ENCODE data around the gene ATP6V1B1. TPM values are rescaled to one million over a fixed set of nuclear protein-coding genes. Genes with fewer than 3 reads are reported as not detected.

ATP6V1B1 gene
- not detected for total RNA-seq

DNA sequence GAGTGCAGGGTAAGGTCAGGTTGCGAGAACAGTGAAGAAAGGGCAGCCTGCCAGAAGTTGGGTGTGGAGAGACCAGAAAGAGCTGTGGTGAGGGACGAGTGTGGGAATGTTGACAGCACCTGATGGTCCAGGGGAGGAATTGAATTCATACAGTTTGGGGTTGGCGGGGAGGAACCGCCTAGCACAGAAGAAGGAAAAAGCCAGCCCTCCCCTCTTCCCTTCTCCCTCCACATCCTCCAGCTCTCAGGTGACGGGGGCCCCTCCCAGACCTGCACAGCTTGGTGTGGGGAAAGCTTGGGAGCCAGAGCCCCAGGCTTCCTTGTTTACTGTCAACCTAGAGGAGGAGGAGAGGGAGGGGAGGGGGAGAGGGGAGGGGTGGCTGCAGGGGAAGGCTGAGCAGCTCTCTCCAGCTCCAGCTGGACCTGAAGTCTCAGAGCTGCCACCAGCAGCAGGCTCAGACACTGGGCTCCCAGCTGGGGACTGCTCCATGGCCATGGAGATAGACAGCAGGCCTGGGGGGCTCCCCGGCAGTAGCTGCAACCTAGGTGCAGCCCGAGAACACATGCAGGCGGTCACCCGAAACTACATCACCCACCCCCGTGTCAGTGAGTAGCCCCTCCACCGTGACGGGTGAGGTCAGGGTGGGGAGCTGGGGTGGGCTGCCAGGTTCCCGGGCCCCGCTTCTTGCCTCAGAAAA is at the start of gene ATP6V1B1:
ATP6V1B1 (plus strand) TSS at position 433 of the 697 bp plus-strand sequence; CDS start at position 488, 55 bp downstream.
- ATAC-seq (replicated peaks in 1 of 2), result no peak
- Mint-ChIP-seq H3K4me3 (no peak within 1 kb of the TSS), H3K27ac (no peak within 1 kb of the TSS), H3K4me1 (ENCODE audit: low read depth) (peaks cover 3% of the 10 kb centered on the region), H3K27me3 (ENCODE audit: low read depth) (peaks cover 20% of the 10 kb centered on the region), H3K36me3 (ENCODE audit: insufficient read depth in 2 of 2) (no peaks in the 10 kb centered on the region), H3K9me3 (no peaks in the 10 kb centered on the region)
- no peak for DNase-seq

DNA sequence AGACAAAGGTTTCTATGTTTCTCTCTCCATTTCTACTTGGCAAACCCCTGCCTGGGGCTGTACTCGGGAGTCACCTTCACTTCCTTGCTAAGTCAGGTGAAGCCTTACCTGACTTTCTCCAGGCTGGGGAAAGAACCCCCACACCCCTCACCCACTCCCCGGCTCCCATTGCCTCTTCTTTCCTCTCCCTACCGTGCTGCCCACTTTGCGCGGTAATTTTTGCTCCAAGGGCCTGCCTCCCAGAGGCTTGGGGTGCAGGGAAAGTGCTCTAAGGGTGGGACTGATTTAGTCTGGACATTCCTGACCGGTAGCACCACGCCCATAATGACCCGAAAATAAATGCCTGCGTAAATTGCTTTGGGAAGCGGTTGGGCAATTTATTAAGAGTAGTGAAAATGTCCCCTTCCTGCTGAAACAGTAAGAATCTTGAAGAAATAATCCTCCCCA is 49.1 kb upstream of the ATP6V1B1 start:
- peaks cover 0 to 4% of the 10 kb centered on the region in 2 donors for H3K36me3 Mint-ChIP-seq (ENCODE audit: insufficient read depth in 2 of 2)
- ATAC-seq (replicated peaks in 1 of 2) (no peak), DNase-seq (no peak)
- H3K4me3 Mint-ChIP-seq, result peak overlapping the region; percentile 54 to 87
- H3K27me3 Mint-ChIP-seq (ENCODE audit: low read depth), result peaks cover 92% of the 10 kb centered on the region
- no peak overlapping the region for H3K27ac Mint-ChIP-seq
- no peaks in the 10 kb centered on the region for H3K9me3 Mint-ChIP-seq
- H3K4me1 Mint-ChIP-seq (ENCODE audit: low read depth), result peaks cover 31% of the 10 kb centered on the region

DNA sequence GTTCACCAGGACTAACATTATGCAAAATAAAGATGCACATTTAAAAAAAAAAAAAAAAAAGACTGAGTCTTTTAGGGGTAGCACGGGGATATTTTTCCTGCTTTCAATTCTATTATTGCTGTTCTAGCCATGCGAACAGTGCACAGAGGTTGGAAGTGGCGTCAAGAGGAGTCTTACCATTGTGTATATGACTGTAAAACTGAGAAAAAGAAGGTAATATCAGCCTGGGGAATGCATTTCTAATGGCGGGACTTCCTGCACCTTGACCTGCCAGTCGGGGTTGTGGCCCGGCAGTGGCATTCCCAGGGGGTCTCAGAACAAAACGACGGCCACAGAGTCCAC is 48.5 kb upstream of the ATP6V1B1 start:
- H3K9me3 Mint-ChIP-seq, result no peaks in the 10 kb centered on the region
- peaks cover 0 to 4% of the 10 kb centered on the region in 2 donors for H3K36me3 Mint-ChIP-seq (ENCODE audit: insufficient read depth in 2 of 2)
- peak overlapping the region; percentile 54 to 87 for H3K4me3 Mint-ChIP-seq
- DNase-seq (no peak), ATAC-seq (replicated peaks in 1 of 2) (peak in 1 of 2 donors; percentile 21)
- peak overlapping the region; percentile 61 for H3K27ac Mint-ChIP-seq
- H3K27me3 Mint-ChIP-seq (ENCODE audit: low read depth), result peaks cover 92% of the 10 kb centered on the region
- H3K4me1 Mint-ChIP-seq (ENCODE audit: low read depth), result peaks cover 31% of the 10 kb centered on the region

DNA sequence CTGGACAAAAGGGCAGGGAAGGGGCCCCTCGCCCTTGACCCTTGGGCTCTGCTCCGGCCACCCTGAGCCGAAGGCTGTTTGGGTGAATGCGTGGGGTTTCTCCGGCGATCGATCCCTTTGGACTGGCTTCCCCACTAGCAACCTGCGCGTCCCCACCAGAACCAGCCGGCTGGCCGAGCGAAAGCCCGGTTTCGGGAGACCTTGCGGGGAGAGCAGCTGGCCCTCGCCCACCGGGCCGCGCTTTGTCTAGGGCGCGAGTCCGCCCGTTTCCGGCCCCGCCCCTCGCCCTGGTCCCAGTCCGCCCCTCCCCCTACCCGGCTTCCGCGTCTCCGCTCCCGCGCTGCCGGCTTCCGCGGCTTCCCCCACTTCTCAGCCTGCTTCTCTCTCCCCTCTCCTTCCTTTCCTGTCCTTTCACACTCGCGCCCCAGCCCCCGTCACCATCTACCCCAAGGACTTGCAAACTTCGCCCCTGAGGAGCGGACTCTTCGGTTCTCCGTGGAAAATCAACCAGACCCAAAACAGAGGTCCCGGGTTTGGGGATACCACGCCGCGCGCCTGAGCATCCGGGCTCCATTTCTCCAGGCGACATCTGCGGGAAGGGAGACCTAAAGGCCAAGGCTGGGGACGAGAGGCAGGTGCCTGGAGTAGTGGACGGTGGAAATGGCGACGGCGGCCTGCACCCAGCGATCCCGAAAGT is 48.0 kb upstream of the ATP6V1B1 start:
- H3K36me3 Mint-ChIP-seq (ENCODE audit: insufficient read depth in 2 of 2), result peaks cover 0 to 4% of the 10 kb centered on the region in 2 donors
- H3K9me3 Mint-ChIP-seq, result no peaks in the 10 kb centered on the region
- H3K4me1 Mint-ChIP-seq (ENCODE audit: low read depth), result peaks cover 31% of the 10 kb centered on the region
- DNase-seq (peak; percentile 67 to 70), ATAC-seq (replicated peaks in 1 of 2) (peak; percentile 73 to 76)
- H3K27me3 Mint-ChIP-seq (ENCODE audit: low read depth), result peaks cover 92% of the 10 kb centered on the region
- H3K4me3 Mint-ChIP-seq, result peak overlapping the region; percentile 54 to 87
- no peak overlapping the region for H3K27ac Mint-ChIP-seq

DNA sequence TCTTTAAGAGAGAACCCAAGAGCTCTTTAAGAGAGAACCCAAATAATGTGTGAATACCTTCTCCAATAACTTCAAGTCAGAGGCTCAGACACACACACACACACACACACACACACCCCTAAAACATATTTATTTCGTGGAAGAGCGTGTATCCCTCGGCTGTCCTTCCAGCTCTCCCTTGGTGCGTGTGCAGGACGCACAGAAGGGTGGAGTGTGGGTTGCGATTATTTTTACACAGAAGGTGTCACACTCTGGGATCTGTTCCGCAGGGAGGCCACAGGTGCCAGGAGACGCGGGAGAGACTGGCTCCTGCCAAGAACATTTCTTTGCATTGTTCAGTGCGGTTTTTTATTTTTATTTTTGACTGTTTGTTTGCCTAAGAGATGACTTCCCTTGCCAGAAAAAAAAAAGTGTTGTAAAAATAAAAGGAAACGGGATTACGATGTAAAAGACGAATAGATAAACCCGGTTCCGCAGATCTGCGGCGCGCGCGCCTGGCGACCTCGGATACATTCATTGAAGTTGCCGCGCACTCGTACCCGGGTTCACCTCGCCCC is 47.3 kb upstream of the ATP6V1B1 start:
- peak; percentile 17 for ATAC-seq (replicated peaks in 1 of 2)
- H3K4me3 Mint-ChIP-seq, result peak overlapping the region; percentile 54 to 87
- H3K27me3 Mint-ChIP-seq (ENCODE audit: low read depth), result peaks cover 92% of the 10 kb centered on the region
- peaks cover 0 to 4% of the 10 kb centered on the region in 2 donors for H3K36me3 Mint-ChIP-seq (ENCODE audit: insufficient read depth in 2 of 2)
- no peaks in the 10 kb centered on the region for H3K9me3 Mint-ChIP-seq
- DNase-seq, result no peak
- peak overlapping the region; percentile 32 for H3K27ac Mint-ChIP-seq
- peaks cover 31% of the 10 kb centered on the region for H3K4me1 Mint-ChIP-seq (ENCODE audit: low read depth)

DNA sequence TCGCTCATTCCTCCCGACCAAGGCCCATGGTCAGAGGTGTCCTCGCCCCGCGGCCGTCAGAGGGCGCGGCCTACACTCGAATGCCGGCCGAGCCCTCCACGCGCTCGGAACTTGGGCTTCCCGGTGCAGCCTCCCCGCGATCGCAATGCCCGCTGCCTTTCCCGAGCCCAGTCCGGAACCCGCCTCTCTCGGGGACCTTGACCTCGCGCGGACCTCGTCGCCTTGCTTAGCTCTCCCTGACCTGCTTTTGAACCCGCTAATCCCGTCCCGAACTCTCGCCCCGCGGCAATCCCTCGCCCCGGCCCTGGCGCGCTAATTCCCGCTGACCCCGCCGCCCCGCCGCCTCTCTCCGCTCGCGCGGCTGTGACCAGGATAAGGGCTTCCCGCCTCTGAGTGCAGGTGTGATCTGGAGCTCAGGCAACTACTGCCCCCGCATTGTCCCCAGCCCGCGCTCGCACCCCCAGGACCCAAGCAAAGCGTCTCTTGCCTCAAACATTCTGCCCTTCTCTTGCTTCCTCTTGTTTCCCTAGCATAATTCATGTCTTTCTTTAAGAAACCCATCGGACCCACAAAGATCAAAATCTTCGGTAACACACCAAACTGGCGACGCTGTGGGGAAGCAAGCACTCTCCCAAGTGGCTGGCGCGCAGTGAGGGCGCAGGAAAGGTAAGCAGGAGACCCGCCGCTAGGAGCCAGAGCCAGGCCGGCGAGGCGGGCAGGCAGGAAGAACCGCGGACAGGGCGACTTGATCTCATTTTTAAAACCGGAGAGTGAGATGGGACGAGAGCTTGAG is 46.6 kb upstream of the ATP6V1B1 start:
- H3K27ac Mint-ChIP-seq, result no peak overlapping the region

DNA sequence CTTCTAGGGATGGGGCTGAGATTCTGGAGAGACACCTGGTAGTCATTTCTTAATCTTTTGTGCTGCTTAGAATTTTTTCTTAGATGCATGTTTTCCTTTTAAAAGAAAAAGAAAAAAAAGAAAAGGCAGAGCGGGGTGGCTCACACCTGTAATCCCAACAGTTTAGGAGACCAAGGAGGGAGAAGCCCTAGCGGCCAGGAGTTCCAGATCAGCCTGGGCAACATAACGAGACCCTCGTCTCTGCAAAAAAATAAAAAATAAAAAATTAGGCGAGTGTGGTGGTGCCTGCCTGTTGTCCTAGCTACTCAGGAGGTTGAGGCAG is 46.0 kb upstream of the ATP6V1B1 start:
- Mint-ChIP-seq H3K27ac (no peak overlapping the region), H3K36me3 (ENCODE audit: insufficient read depth in 2 of 2) (peaks cover 0 to 4% of the 10 kb centered on the region in 2 donors), H3K4me3 (no peak overlapping the region), H3K27me3 (ENCODE audit: low read depth) (peaks cover 93% of the 10 kb centered on the region), H3K4me1 (ENCODE audit: low read depth) (peaks cover 31% of the 10 kb centered on the region), H3K9me3 (no peaks in the 10 kb centered on the region)
- DNase-seq (no peak), ATAC-seq (replicated peaks in 1 of 2) (no peak)

More for the DNA sequence above, 46.6 kb upstream of the ATP6V1B1 start:
- no peaks in the 10 kb centered on the region for H3K9me3 Mint-ChIP-seq
- H3K36me3 Mint-ChIP-seq (ENCODE audit: insufficient read depth in 2 of 2), result peaks cover 0 to 4% of the 10 kb centered on the region in 2 donors
- DNase-seq (no peak), ATAC-seq (replicated peaks in 1 of 2) (no peak)
- H3K4me1 Mint-ChIP-seq (ENCODE audit: low read depth), result peaks cover 31% of the 10 kb centered on the region
- peaks cover 92% of the 10 kb centered on the region for H3K27me3 Mint-ChIP-seq (ENCODE audit: low read depth)
- H3K4me3 Mint-ChIP-seq, result peak overlapping the region; percentile 54 to 87

DNA sequence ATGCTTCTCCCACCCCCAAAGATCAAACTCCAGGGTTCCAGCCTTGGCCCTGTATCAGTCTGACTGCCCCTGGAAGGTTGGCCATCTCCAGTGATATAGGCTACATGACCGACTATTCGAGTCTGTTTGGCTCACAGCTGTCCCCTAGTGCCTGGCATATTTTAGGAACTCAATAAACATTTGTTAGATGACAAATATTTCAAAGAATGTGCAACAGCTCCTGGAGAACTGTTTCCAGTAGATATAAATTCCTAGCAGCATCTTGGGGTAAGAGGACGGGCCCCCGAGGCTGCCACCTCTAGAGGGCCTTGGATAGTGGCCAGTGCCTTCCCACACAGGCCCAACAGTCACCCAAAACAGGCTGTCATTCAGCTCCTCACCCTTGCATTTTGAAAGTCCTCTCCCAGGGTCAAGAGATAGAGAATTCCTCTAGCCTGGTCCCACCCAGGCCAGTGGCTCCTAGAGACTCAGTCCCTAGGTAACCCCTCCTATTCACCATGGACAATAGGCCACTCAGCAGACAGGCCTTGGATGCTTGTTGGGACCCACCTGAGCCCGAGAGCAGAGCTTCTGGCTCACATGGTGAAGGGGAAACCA is 45.1 kb upstream of the ATP6V1B1 start:
- Mint-ChIP-seq H3K27me3 (ENCODE audit: low read depth) (peaks cover 93% of the 10 kb centered on the region), H3K4me1 (ENCODE audit: low read depth) (peaks cover 31% of the 10 kb centered on the region), H3K27ac (no peak overlapping the region), H3K4me3 (no peak overlapping the region), H3K36me3 (ENCODE audit: insufficient read depth in 2 of 2) (peaks cover 0 to 4% of the 10 kb centered on the region in 2 donors), H3K9me3 (no peaks in the 10 kb centered on the region)
- no peak for ATAC-seq (replicated peaks in 1 of 2)
- no peak for DNase-seq

DNA sequence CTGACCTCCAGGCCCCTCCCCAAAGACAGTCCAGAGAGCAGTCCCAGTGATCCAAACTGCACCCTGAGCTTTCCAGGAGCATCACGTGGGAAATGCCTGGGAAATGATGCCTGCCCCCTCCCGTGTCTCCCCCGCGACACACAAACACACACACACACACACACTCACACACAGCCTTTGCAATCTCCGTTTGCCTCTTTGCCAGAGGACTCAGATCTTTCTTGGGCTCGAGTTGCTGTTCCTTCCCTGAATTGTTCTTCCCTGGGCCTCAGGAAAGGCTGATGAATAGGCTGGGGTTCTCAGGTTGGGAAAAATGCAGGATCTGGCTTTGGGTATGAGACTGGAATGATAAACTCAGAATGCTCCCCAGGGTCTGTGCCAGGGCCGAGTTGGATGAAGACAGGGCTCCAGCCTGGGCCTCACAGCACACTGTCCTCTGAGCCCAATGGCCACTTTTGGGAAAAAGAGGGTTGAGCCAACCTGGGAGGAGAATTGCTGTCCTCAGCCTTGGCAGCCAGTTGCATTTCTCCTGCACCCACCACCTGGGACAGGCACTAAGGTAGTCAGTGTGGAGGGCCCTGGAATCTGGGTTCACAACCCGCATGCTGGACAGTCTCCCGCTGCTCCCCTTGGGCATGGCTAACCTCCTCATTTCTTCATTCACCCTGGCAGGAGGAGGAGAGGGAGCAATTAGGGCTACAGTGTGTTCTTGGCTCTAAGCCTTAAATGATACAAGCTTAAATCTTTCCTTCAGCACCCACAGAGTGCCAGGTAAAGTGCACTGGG is 43.9 kb upstream of the ATP6V1B1 start:
- Mint-ChIP-seq H3K27me3 (ENCODE audit: low read depth) (peaks cover 98% of the 10 kb centered on the region), H3K36me3 (ENCODE audit: insufficient read depth in 2 of 2) (peaks cover 0 to 4% of the 10 kb centered on the region in 2 donors), H3K9me3 (no peaks in the 10 kb centered on the region), H3K4me1 (ENCODE audit: low read depth) (peaks cover 28% of the 10 kb centered on the region), H3K27ac (no peak overlapping the region), H3K4me3 (no peak overlapping the region)
- DNase-seq, result no peak
- no peak for ATAC-seq (replicated peaks in 1 of 2)

DNA sequence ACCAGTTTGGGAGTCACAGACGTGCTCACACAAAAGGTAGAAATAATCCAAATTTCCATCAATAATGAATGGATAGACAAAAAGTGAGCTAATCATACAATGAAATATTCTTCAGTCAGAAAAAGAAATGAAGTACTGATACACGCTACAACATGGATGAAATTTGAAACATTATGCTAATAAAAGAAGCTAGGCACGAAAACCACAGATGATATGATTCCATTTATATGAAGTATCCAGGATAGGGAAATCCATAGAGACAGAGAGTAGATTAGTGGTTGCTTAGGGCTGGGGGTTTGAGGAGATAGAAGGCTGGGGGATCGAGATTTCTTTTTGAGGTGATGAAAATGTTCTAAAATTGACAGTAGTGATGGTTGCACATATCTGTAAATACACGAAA is 43.0 kb upstream of the ATP6V1B1 start:
- Mint-ChIP-seq H3K36me3 (ENCODE audit: insufficient read depth in 2 of 2) (peaks cover 0 to 3% of the 10 kb centered on the region in 2 donors), H3K4me3 (no peak overlapping the region), H3K4me1 (ENCODE audit: low read depth) (peaks cover 29% of the 10 kb centered on the region), H3K9me3 (no peaks in the 10 kb centered on the region), H3K27ac (no peak overlapping the region), H3K27me3 (ENCODE audit: low read depth) (peaks cover 98% of the 10 kb centered on the region)
- no peak for ATAC-seq (replicated peaks in 1 of 2)
- no peak for DNase-seq

DNA sequence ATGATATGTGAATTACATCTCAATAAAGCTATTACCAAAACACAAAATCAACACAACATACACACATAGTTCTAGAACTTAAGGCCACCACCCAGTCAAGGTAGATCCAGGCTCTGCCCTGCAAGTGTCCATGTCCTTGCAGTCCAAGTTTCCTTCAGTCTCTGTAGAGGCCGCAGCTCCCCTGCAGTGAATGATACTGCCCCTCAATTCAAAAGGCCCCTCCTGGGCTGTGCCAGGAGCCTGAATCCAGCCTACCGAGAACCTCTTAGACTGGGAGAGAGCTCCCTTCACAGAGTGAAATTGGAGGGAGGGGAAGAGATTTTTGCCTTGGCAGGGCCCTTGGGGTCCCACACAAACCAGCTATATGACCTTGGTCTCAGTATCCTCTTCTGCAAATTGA is 42.5 kb upstream of the ATP6V1B1 start:
- ATAC-seq (replicated peaks in 1 of 2) (no peak), DNase-seq (no peak)
- Mint-ChIP-seq H3K36me3 (ENCODE audit: insufficient read depth in 2 of 2) (peaks cover 0 to 2% of the 10 kb centered on the region in 2 donors), H3K27ac (no peak overlapping the region), H3K27me3 (ENCODE audit: low read depth) (peaks cover 98% of the 10 kb centered on the region), H3K9me3 (no peaks in the 10 kb centered on the region), H3K4me3 (no peak overlapping the region), H3K4me1 (ENCODE audit: low read depth) (peaks cover 28% of the 10 kb centered on the region)

DNA sequence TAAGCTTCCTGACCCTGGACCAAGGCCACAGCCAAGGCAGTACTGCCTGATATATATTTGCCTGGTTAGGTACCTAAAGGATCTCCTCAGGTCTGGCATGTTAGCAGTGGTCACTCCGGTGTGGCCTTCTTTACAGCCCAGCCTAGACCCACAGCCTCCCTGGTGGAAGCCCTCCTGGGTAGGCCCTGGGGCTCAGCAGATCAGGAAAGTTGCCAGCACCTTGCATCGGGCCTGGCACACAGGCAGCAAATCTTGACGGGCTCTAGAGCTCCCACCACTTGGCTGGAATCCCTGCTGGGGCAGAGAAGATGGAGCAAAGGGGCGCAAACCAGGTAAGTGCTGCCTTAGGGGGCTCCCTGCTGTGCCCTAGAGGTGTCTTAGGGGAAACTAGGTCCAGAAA is 40.9 kb upstream of the ATP6V1B1 start:
- no peaks in the 10 kb centered on the region for H3K9me3 Mint-ChIP-seq
- peaks cover 28% of the 10 kb centered on the region for H3K4me1 Mint-ChIP-seq (ENCODE audit: low read depth)
- DNase-seq (no peak), ATAC-seq (replicated peaks in 1 of 2) (no peak)
- no peak overlapping the region for H3K4me3 Mint-ChIP-seq
- H3K27me3 Mint-ChIP-seq (ENCODE audit: low read depth), result peaks cover 98% of the 10 kb centered on the region
- H3K36me3 Mint-ChIP-seq (ENCODE audit: insufficient read depth in 2 of 2), result no peaks in the 10 kb centered on the region
- H3K27ac Mint-ChIP-seq, result no peak overlapping the region
